GM12891 (cell line): Measurements from ENCODE around the gene ADGRL3.

ENCODE experiments used
- PAX5 ChIP-seq: IDR thresholded peaks from 2 replicates; pipeline ENCODE4 v1.6.1; 2011; ENCODE audit warnings: low read length, moderate library complexity, mild to moderate bottlenecking; ENCODE audit not compliant: insufficient read depth, severe bottlenecking
- POLR2A ChIP-seq: IDR thresholded peaks from 2 replicates; pipeline ENCODE4 v1.6.1; 2011; ENCODE audit warnings: low read depth, low read length, control low read depth
- POLR2AphosphoS5 ChIP-seq: IDR thresholded peaks from 2 replicates; pipeline ENCODE4 v1.6.1; 2011; ENCODE audit warnings: low read depth, low read length, control low read depth
- TAF1 ChIP-seq: IDR thresholded peaks from 2 replicates; pipeline ENCODE4 v1.6.1; 2011; ENCODE audit warnings: low read depth, low read length, control low read depth

- no peak for TF ChIP-seq POLR2A
- TF ChIP-seq POLR2AphosphoS5, result no peak
- TF ChIP-seq PAX5, result no peak
- no peak for TF ChIP-seq TAF1
Observed at GRCh38 chr4:61520681-61521160, 320.6 kb downstream of the ADGRL3 start.
